Activated CD8-positive, alpha-beta T cell treated with anti-CD3 and anti-CD28 coated beads for 36 hours (primary cell): ENCODE data around the gene PILRB. TPM values are rescaled to one million over a fixed set of nuclear protein-coding genes. Genes with fewer than 3 reads are reported as not detected.
"Not testable (repeated sequence)": the region's sequence is repeated elsewhere in the genome, so short reads cannot be mapped to it uniquely, and the experiment has no call there.

ENCODE experiments used
- ATAC-seq: fragments of 200-7000 bp; cut with Tn5 transposase; one replicate; pipeline ENCODE4 v1.10.0; 2021; ENCODE audit warnings: mild to moderate bottlenecking, moderate library complexity
- CTCF ChIA-PET: fragments of 350-600 bp; sonication (Branson Sonifier 250); formaldehyde crosslinking; loops from one replicate; lab custom pipeline; 2021; ENCODE audit warnings: antibody characterized with exemption; lab: Charles Lee
- POLR2A ChIA-PET: fragments of 350-600 bp; sonication (Branson Sonifier 250); formaldehyde crosslinking; loops from one replicate; lab custom pipeline; 2021; ENCODE audit warnings: antibody characterized with exemption; lab: Charles Lee
- DNase-seq: peaks from one replicate; pipeline ENCODE4 v3.0.0-alpha.2; 2020
- H3K27ac Mint-ChIP-seq: one replicate; pipeline ENCODE4 v1.8.0; 2021; ENCODE audit warnings: mild to moderate bottlenecking, mixed read lengths
- H3K27me3 Mint-ChIP-seq: one replicate; pipeline ENCODE4 v1.8.0; 2021; ENCODE audit warnings: mixed read lengths
- H3K36me3 Mint-ChIP-seq: one replicate; pipeline ENCODE4 v1.8.0; 2021; ENCODE audit warnings: low read depth, mixed read lengths
- H3K4me1 Mint-ChIP-seq: one replicate; pipeline ENCODE4 v1.8.0; 2021; ENCODE audit warnings: low read depth, mixed read lengths
- H3K4me3 Mint-ChIP-seq: one replicate; pipeline ENCODE4 v1.8.0; 2021; ENCODE audit warnings: mild to moderate bottlenecking, moderate library complexity, mixed read lengths
- H3K9me3 Mint-ChIP-seq: one replicate; pipeline ENCODE4 v1.8.0; 2021; ENCODE audit warnings: mixed read lengths
- CTCF ChIP-seq: fragments of 200-600 bp; IDR thresholded peaks from one replicate; pipeline ENCODE4 v1.8.0; 2022; ENCODE audit warnings: antibody characterized with exemption, mild to moderate bottlenecking
- intact Hi-C: fragments of 100-400 bp; cut with micrococcal nuclease; formaldehyde crosslinking; loops from one replicate; pipeline ENCODE4 v1.10.0; 2022
- total RNA-seq, 2 experiments: library from RNA; stranded (reverse); gene quantifications; one replicate each; pipeline ENCODE4 v1.2.3, GENCODE V29; 2021

Gene PILRB
- total RNA-seq, 2 experiments from 2014 or later: 43.7 to 46.8 TPM

GRCh38 chr7:100380196-100380595 is 22.3 kb downstream of the PILRB start:
- DNase-seq (no peak), ATAC-seq (no peak)
- no peaks in the 10 kb centered on the region for H3K27me3 Mint-ChIP-seq
- H3K9me3 Mint-ChIP-seq: no peaks in the 10 kb centered on the region
- no peak for TF ChIP-seq CTCF
- H3K4me3 Mint-ChIP-seq: no peak overlapping the region
- H3K27ac Mint-ChIP-seq: no peak overlapping the region
- CTCF ChIA-PET: interaction anchor here (6.3 kb wide), 1 partner anchor 28 kb away, joined by 36 read pairs; no protein-coding TSS in a partner anchor
- intact Hi-C loops: no loop called here
- POLR2A ChIA-PET: no interaction called here
- H3K4me1 Mint-ChIP-seq: peaks cover 9% of the 10 kb centered on the region
- H3K36me3 Mint-ChIP-seq: no peaks in the 10 kb centered on the region

GRCh38 chr7:100381531-100382233 is 23.8 kb downstream of the PILRB start:
- H3K36me3 Mint-ChIP-seq, H3K9me3 Mint-ChIP-seq, H3K4me1 Mint-ChIP-seq, H3K4me3 Mint-ChIP-seq, H3K27ac Mint-ChIP-seq, intact Hi-C loops, ATAC-seq, DNase-seq, H3K27me3 Mint-ChIP-seq: not testable (repeated sequence)
- ChIA-PET POLR2A (interaction anchor here (0.6 to 1.6 kb wide), 5 partner anchors 9 to 309 kb away, joined by 3 to 5 read pairs (median 4); partner anchors contain the start of gene PILRA), CTCF (interaction anchor here (1.2 to 6.3 kb wide), 2 partner anchors 26 to 35 kb away, joined by 3 to 36 read pairs; no protein-coding TSS in a partner anchor)

GRCh38 chr7:100382234-100382853 is 24.4 kb downstream of the PILRB start:
- CTCF ChIA-PET: interaction anchor here (1.2 to 6.3 kb wide), 2 partner anchors 25 to 36 kb away, joined by 3 to 36 read pairs; no protein-coding TSS in a partner anchor
- DNase-seq, H3K4me1 Mint-ChIP-seq, H3K4me3 Mint-ChIP-seq, H3K36me3 Mint-ChIP-seq, intact Hi-C loops, H3K9me3 Mint-ChIP-seq, H3K27ac Mint-ChIP-seq, H3K27me3 Mint-ChIP-seq: not testable (repeated sequence)
- ATAC-seq: peak; percentile 64
- POLR2A ChIA-PET: interaction anchor here (0.7 to 1.6 kb wide), 4 partner anchors 11 to 245 kb away, joined by 3 to 5 read pairs (median 4); no protein-coding TSS in a partner anchor

- DNase-seq (no peak), ATAC-seq (no peak)
- no peaks in the 10 kb centered on the region for H3K36me3 Mint-ChIP-seq
- peaks cover 2% of the 10 kb centered on the region for H3K27me3 Mint-ChIP-seq
- POLR2A ChIA-PET: interaction anchor here (0.8 kb wide), 1 partner anchor 12 kb away, joined by 6 read pairs; no protein-coding TSS in a partner anchor
- intact Hi-C loops: no loop called here
- no peak overlapping the region for H3K4me3 Mint-ChIP-seq
- no peak overlapping the region for H3K27ac Mint-ChIP-seq
- H3K4me1 Mint-ChIP-seq: peaks cover 9% of the 10 kb centered on the region
- no peaks in the 10 kb centered on the region for H3K9me3 Mint-ChIP-seq
- TF ChIP-seq CTCF: no peak
- CTCF ChIA-PET: interaction anchor here (6.3 kb wide), 1 partner anchor 23 kb away, joined by 36 read pairs; no protein-coding TSS in a partner anchor
These were observed 26.8 kb downstream of the PILRB start for GRCh38 chr7:100384628-100385294.

GRCh38 chr7:100386940-100387339 is 29.0 kb downstream of the PILRB start:
- Mint-ChIP-seq H3K9me3 (no peaks in the 10 kb centered on the region), H3K27ac (no peak overlapping the region), H3K27me3 (peaks cover 5% of the 10 kb centered on the region), H3K36me3 (no peaks in the 10 kb centered on the region), H3K4me1 (peaks cover 9% of the 10 kb centered on the region), H3K4me3 (no peak overlapping the region)
- DNase-seq (no peak), ATAC-seq (no peak)
- intact Hi-C loops: no loop called here
- CTCF ChIA-PET: interaction anchor here (1.0 to 2.0 kb wide), 2 partner anchors 19 to 21 kb away, joined by 3 to 11 read pairs; no protein-coding TSS in a partner anchor
- TF ChIP-seq CTCF: no peak
- POLR2A ChIA-PET: interaction anchor here (0.7 to 1.0 kb wide), 2 partner anchors 13 to 22 kb away, joined by 3 to 4 read pairs; no protein-coding TSS in a partner anchor
